ENCODE measurements around the gene SCLY. TPM values are rescaled to one million over a fixed set of nuclear protein-coding genes. Genes with fewer than 3 reads are reported as not detected.

The SCLY gene
- total RNA-seq, 1 experiment from 2014 or later = 68.4 TPM

- Mint-ChIP-seq H3K4me1 (no peaks in the 10 kb centered on the region), H3K9me3 (no peaks in the 10 kb centered on the region), H3K4me3 (no peak overlapping the region), H3K27me3 (ENCODE audit: low read depth) (no peaks in the 10 kb centered on the region), H3K27ac (no peak overlapping the region), H3K36me3 (no peaks in the 10 kb centered on the region)
- CTCF ChIA-PET = interaction anchor here (0.8 kb wide), 1 partner anchor 13 kb away, joined by 3 read pairs; no protein-coding TSS in a partner anchor
- TF ChIP-seq RELA (CRISPR knock-in tag; IDR thresholded peaks at IDR 0.05; ENCODE audit: borderline replicate concordance) (no peak), ZNF138 (CRISPR knock-in tag; conservative IDR thresholded peaks at IDR 0.05) (no peak), HMGA2 (CRISPR knock-in tag; IDR thresholded peaks at IDR 0.05) (no peak), TCF7 (CRISPR knock-in tag; IDR thresholded peaks at IDR 0.05; ENCODE audit: low read depth) (no peak), KAT7 (CRISPR knock-in tag; IDR thresholded peaks at IDR 0.05; ENCODE audit: borderline replicate concordance) (no peak), FOXJ3 (CRISPR knock-in tag; IDR thresholded peaks at IDR 0.05; ENCODE audit: borderline replicate concordance) (no peak), ESRRA (CRISPR knock-in tag; IDR thresholded peaks at IDR 0.05; ENCODE audit: borderline replicate concordance) (no peak), ZNF219 (CRISPR knock-in tag; IDR thresholded peaks at IDR 0.05; ENCODE audit: borderline replicate concordance) (no peak), ZNF416 (CRISPR knock-in tag; IDR thresholded peaks at IDR 0.05) (no peak), NFYB (CRISPR knock-in tag; conservative IDR thresholded peaks at IDR 0.05; ENCODE audit: low read depth) (no peak), ELF4 (CRISPR knock-in tag; IDR thresholded peaks at IDR 0.05; ENCODE audit: low read depth) (no peak), FOXK1 (CRISPR knock-in tag; IDR thresholded peaks at IDR 0.05) (no peak), GTF2I (CRISPR knock-in tag; conservative IDR thresholded peaks at IDR 0.05) (no peak)
- TF ChIP-seq, protein P1, sequence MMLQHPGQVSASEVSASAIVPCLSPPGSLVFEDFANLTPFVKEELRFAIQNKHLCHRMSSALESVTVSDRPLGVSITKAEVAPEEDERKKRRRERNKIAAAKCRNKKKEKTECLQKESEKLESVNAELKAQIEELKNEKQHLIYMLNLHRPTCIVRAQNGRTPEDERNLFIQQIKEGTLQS (CRISPR knock-in tag; conservative IDR thresholded peaks at IDR 0.05) = no peak
- TF ChIP-seq, protein P2, sequence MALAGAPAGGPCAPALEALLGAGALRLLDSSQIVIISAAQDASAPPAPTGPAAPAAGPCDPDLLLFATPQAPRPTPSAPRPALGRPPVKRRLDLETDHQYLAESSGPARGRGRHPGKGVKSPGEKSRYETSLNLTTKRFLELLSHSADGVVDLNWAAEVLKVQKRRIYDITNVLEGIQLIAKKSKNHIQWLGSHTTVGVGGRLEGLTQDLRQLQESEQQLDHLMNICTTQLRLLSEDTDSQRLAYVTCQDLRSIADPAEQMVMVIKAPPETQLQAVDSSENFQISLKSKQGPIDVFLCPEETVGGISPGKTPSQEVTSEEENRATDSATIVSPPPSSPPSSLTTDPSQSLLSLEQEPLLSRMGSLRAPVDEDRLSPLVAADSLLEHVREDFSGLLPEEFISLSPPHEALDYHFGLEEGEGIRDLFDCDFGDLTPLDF (CRISPR knock-in tag; IDR thresholded peaks at IDR 0.05) = no peak
- POLR2A ChIA-PET = no interaction called here
- DNase-seq (ENCODE audit: low spot score) (no peak), ATAC-seq (no peak)
Measured at GRCh38 chr2:238126338-238126737, 65.5 kb downstream of the SCLY start.

DNA sequence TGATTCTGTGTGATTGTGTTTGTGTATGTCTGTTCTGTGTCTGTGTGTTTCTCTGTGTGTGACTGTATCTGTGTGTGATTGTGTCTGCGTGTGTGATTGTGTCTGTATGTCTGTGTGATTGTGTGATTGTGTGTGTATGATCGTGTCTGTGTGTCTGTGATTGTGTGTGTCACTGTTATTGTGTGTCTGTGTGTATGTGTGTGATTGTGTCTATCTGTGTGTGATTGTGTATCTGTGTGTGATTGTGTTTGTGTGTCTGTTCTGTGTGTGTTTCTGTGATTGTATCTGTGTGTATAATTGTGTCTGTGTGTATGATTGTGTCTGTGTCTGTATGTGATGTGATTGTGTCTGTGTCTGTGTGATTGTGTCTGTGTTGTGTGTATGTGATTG is 66.0 kb downstream of the SCLY start:
- Mint-ChIP-seq H3K4me1 (no peaks in the 10 kb centered on the region), H3K27me3 (ENCODE audit: low read depth) (no peaks in the 10 kb centered on the region), H3K27ac (no peak overlapping the region), H3K9me3 (no peaks in the 10 kb centered on the region), H3K36me3 (no peaks in the 10 kb centered on the region), H3K4me3 (no peak overlapping the region)
- TF ChIP-seq SMAD4 (CRISPR knock-in tag; IDR thresholded peaks at IDR 0.05) (no peak), SOX15 (CRISPR knock-in tag; IDR thresholded peaks at IDR 0.05) (no peak), MLX (CRISPR knock-in tag; IDR thresholded peaks at IDR 0.05) (no peak), FOXJ3 (CRISPR knock-in tag; IDR thresholded peaks at IDR 0.05; ENCODE audit: borderline replicate concordance) (no peak), CBFB (CRISPR knock-in tag; IDR thresholded peaks at IDR 0.05; ENCODE audit: low read depth) (no peak)
- TF ChIP-seq, protein P3, sequence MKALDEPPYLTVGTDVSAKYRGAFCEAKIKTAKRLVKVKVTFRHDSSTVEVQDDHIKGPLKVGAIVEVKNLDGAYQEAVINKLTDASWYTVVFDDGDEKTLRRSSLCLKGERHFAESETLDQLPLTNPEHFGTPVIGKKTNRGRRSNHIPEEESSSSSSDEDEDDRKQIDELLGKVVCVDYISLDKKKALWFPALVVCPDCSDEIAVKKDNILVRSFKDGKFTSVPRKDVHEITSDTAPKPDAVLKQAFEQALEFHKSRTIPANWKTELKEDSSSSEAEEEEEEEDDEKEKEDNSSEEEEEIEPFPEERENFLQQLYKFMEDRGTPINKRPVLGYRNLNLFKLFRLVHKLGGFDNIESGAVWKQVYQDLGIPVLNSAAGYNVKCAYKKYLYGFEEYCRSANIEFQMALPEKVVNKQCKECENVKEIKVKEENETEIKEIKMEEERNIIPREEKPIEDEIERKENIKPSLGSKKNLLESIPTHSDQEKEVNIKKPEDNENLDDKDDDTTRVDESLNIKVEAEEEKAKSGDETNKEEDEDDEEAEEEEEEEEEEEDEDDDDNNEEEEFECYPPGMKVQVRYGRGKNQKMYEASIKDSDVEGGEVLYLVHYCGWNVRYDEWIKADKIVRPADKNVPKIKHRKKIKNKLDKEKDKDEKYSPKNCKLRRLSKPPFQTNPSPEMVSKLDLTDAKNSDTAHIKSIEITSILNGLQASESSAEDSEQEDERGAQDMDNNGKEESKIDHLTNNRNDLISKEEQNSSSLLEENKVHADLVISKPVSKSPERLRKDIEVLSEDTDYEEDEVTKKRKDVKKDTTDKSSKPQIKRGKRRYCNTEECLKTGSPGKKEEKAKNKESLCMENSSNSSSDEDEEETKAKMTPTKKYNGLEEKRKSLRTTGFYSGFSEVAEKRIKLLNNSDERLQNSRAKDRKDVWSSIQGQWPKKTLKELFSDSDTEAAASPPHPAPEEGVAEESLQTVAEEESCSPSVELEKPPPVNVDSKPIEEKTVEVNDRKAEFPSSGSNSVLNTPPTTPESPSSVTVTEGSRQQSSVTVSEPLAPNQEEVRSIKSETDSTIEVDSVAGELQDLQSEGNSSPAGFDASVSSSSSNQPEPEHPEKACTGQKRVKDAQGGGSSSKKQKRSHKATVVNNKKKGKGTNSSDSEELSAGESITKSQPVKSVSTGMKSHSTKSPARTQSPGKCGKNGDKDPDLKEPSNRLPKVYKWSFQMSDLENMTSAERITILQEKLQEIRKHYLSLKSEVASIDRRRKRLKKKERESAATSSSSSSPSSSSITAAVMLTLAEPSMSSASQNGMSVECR (CRISPR knock-in tag; IDR thresholded peaks at IDR 0.05; ENCODE audit: borderline replicate concordance) = no peak
- TF ChIP-seq, protein P2 (CRISPR knock-in tag; IDR thresholded peaks at IDR 0.05) = no peak
- DNase-seq (ENCODE audit: low spot score) (no peak), ATAC-seq (no peak)
- POLR2A ChIA-PET = no interaction called here
- CTCF ChIA-PET = interaction anchor here (0.6 to 2.7 kb wide), 15 partner anchors 12 to 614 kb away, joined by 3 to 41 read pairs (median 4); partner anchors contain the start of gene KLHL30
